Progenitor cell of endocrine pancreas (in vitro differentiated cells): ENCODE data around the gene RERE. TPM values are rescaled to one million over a fixed set of nuclear protein-coding genes. Genes with fewer than 3 reads are reported as not detected.

Experiments used
- DNase-seq: peaks from one replicate; pipeline ENCODE4 v3.0.0; 2021; ENCODE audit warnings: low spot score; ENCODE audit not compliant: unreplicated experiment
- H3K27ac Mint-ChIP-seq: 2 replicates; pipeline ENCODE4 v1.8.0; 2021; ENCODE audit warnings: mild to moderate bottlenecking, moderate library complexity, mixed read lengths
- H3K27me3 Mint-ChIP-seq: 2 replicates; pipeline ENCODE4 v1.8.0; 2021; ENCODE audit warnings: mixed read lengths
- H3K36me3 Mint-ChIP-seq: 2 replicates; pipeline ENCODE4 v1.8.0; 2022; ENCODE audit warnings: mixed read lengths; ENCODE audit not compliant: insufficient read depth
- H3K4me1 Mint-ChIP-seq: 2 replicates; pipeline ENCODE4 v1.8.0; 2021; ENCODE audit warnings: low read depth, mixed read lengths
- H3K4me3 Mint-ChIP-seq: 2 replicates; pipeline ENCODE4 v1.8.0; 2021; ENCODE audit warnings: low read depth, mild to moderate bottlenecking, moderate library complexity, mixed read lengths
- H3K9me3 Mint-ChIP-seq: 2 replicates; pipeline ENCODE4 v1.8.0; 2021; ENCODE audit warnings: low read depth, mixed read lengths
- CTCF ChIP-seq: fragments of 200-600 bp; sonication (generic); IDR thresholded peaks from one replicate; pipeline ENCODE4 v1.5.0; 2021; ENCODE audit warnings: antibody characterized with exemption, mild to moderate bottlenecking; ENCODE audit not compliant: unreplicated experiment
- total RNA-seq: library from RNA; stranded (reverse); gene quantifications from 2 replicates; pipeline ENCODE4 v1.2.1, GENCODE V29; 2021

Gene RERE
- total RNA-seq, 1 donor from 2014 or later = 329 TPM

DNA sequence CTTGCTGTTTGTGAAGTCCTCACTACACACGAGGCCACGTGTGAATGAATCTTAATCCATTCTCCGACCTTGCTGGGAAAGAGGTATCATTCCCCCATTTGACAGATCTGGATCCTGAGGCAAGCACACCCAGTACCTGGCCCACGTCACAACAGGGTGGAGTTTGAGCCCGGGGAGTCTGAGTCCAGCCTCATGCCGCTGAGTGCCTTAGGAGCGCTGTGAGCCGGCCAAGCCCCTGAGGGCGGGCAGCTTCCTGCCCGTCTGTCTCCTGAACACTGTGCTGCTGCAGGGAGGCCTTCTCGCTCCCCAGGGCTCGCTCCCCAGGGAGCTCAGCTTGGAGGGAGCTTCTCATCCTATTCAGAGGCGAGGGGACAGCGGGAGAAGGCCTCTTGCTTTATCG lies 469.8 kb downstream of the RERE start:
- no peak for DNase-seq
- TF ChIP-seq CTCF = no peak

DNA sequence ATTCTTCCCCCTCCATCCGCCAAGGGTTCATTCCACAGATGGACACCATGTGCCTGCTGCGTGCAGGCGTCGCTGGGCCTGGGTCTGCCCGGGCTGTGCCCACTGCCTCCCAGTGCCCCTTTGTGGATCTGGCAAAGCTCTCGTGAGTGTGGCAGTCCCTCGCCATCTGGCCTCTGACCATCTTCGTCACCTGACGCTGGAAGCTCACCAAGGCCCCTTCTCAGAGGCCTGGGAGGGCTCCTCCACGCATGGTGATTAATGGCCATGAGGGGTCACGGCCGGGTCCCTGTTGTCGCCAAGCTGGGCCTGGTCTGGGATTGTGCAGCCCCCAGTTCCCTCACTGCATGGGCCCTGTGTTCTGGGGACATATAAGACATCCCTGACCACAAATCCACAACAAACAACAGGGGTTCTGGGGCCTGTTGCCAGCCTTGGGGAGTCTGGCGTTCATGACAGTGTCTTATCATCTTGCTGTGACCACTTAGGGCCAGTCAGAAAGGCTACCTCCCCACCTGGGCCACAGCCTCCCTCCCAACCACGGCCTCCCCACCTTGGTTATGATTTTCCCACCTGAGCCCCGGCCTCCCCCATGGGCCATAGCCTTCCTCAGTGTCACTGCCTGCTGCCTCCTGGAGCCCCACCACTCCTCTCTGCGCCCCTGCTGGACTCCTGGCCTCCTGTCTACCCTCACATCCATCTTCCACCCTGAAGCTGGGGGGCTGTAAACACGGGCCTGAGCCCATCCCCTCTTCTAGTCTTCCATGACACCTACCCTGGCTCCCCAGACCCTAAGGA lies 471.6 kb downstream of the RERE start:
- peak overlapping the region; percentile 30 for H3K27ac Mint-ChIP-seq
- no peaks in the 10 kb centered on the region for H3K36me3 Mint-ChIP-seq
- H3K4me3 Mint-ChIP-seq = no peak overlapping the region
- H3K4me1 Mint-ChIP-seq = peaks cover 5% of the 10 kb centered on the region
- no peaks in the 10 kb centered on the region for H3K27me3 Mint-ChIP-seq
- no peaks in the 10 kb centered on the region for H3K9me3 Mint-ChIP-seq
- no peak for TF ChIP-seq CTCF
- no peak for DNase-seq

More for the DNA sequence above, 469.8 kb downstream of the RERE start:
- H3K4me1 Mint-ChIP-seq = peaks cover 7% of the 10 kb centered on the region
- H3K9me3 Mint-ChIP-seq = no peaks in the 10 kb centered on the region
- no peaks in the 10 kb centered on the region for H3K27me3 Mint-ChIP-seq
- no peak overlapping the region for H3K4me3 Mint-ChIP-seq
- H3K27ac Mint-ChIP-seq = peak overlapping the region; percentile 76
- H3K36me3 Mint-ChIP-seq = peaks cover 1% of the 10 kb centered on the region

DNA sequence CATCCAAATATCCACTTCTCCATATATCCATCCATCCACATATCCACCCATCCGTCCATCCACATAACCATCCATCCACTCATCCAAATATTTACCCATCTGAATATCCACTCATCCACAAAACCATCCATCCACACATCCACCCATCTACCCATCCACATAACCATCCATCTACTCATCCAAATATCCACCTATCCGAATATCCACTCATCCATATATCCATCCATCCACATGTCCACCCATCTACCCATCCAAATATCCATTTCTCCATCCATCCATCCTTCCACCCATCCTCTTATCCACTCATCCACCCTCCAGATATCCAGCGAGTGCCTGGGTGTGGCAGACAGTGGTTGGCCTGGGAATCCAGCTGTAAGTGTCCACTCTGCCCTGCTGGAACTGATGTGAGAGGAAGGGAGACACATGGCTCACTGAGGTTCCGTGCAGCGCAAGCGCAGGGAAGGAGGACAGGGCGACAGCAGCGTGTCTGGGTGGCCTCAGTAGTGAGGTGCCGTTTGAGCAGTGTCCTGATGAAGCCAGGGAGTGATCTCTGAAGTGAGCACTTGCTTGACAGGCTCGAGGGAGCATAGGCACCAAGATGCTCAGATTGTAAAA lies 472.4 kb downstream of the RERE start:
- DNase-seq = no peak
- Mint-ChIP-seq H3K4me3 (no peak overlapping the region), H3K36me3 (no peaks in the 10 kb centered on the region), H3K27ac (peak overlapping the region; percentile 67), H3K27me3 (no peaks in the 10 kb centered on the region), H3K9me3 (no peaks in the 10 kb centered on the region), H3K4me1 (peaks cover 5% of the 10 kb centered on the region)
- no peak for TF ChIP-seq CTCF

DNA sequence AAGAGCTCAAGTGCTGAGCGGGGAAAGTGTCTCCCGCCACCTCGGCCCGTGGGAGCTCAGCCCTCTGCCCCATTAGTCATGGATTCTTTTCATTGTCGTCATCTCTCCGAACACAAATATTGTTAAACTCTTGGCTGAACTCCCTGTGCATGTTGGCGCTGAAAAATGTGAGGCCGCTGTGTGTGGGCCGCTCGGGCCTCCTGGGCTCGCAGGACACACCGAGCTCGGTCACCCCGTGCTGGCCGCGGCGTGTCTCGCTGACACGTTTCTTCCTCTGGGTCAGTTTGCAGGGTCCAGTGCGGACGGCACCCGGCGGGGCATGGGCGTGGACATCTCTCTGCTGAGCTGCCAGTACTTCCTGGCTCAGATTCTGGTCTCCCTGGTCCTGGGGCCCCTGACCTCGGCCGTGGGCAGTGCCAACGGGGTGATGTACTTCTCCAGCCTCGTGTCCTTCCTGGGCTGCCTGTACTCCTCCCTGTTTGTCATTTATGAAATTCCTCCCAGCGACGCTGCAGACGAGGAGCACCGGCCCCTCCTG lies 473.9 kb downstream of the RERE start:
- Mint-ChIP-seq H3K27ac (peak overlapping the region; percentile 37), H3K27me3 (no peaks in the 10 kb centered on the region), H3K36me3 (peaks cover 1% of the 10 kb centered on the region), H3K9me3 (no peaks in the 10 kb centered on the region), H3K4me3 (no peak overlapping the region), H3K4me1 (peaks cover 2% of the 10 kb centered on the region)
- DNase-seq = no peak
- no peak for TF ChIP-seq CTCF

DNA sequence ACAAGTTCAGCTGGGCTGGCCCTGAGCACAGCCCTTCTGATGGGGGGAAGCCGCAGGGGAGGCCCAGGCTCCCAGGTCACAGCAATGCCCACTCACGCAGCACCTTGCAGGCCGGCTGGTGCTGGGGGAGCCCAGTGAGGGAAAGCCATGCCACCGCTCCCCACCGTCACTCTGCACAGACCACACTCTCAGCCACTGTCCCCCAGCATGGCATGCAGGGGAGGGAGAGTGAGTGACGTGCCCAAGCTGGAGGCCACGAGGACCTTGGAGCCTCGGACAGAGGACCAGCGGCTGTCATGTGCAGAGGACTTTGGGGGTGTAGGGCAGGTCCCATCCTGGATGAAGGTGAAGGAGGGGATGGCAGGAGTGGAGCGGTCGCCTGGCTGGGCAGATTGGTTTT lies 474.4 kb downstream of the RERE start:
- H3K36me3 Mint-ChIP-seq = peaks cover 1% of the 10 kb centered on the region
- H3K27me3 Mint-ChIP-seq = no peaks in the 10 kb centered on the region
- no peak for TF ChIP-seq CTCF
- H3K4me1 Mint-ChIP-seq = peaks cover 2% of the 10 kb centered on the region
- no peak overlapping the region for H3K27ac Mint-ChIP-seq
- H3K9me3 Mint-ChIP-seq = no peaks in the 10 kb centered on the region
- H3K4me3 Mint-ChIP-seq = no peak overlapping the region
- no peak for DNase-seq
